KMS-11 (cell line): ENCODE data around the gene PTPRQ.
A peak's percentile ranks its signal among the peaks of the same experiment; 100 is the strongest.

ENCODE experiments used
- H2AFZ ChIP-seq: fragments of 200-600 bp; sonication (generic); 2 replicates; pipeline ENCODE4 v1.6.1; 2016; ENCODE audit warnings: antibody characterized with exemption, mixed run types, low read depth
- H3K27ac ChIP-seq: fragments of 200-600 bp; sonication (generic); 2 replicates; pipeline ENCODE4 v1.6.1; 2016; ENCODE audit warnings: mild to moderate bottlenecking, mixed run types
- H3K27me3 ChIP-seq: fragments of 200-600 bp; sonication (generic); 2 replicates; pipeline ENCODE4 v1.6.1; 2017; ENCODE audit warnings: mild to moderate bottlenecking, low read depth, mixed run types, moderate library complexity; ENCODE audit not compliant: insufficient read depth
- H3K36me3 ChIP-seq: fragments of 200-600 bp; sonication (generic); 2 replicates; pipeline ENCODE4 v1.6.1; 2017; ENCODE audit warnings: mild to moderate bottlenecking, mixed run types; ENCODE audit not compliant: insufficient read depth
- H3K4me1 ChIP-seq: fragments of 200-600 bp; sonication (generic); 2 replicates; pipeline ENCODE4 v1.6.1; 2016; ENCODE audit warnings: mild to moderate bottlenecking, low read depth, mixed run types; ENCODE audit not compliant: poor library complexity, severe bottlenecking
- H3K4me2 ChIP-seq: fragments of 200-600 bp; sonication (generic); 2 replicates; pipeline ENCODE4 v1.7.0; 2016; ENCODE audit warnings: mild to moderate bottlenecking, mixed run types
- H3K4me3 ChIP-seq: fragments of 200-600 bp; sonication (generic); IDR thresholded peaks from 2 replicates; pipeline ENCODE4 v1.6.1; 2017; ENCODE audit warnings: low read depth, low read length, mixed read lengths; ENCODE audit not compliant: insufficient read depth
- H3K79me2 ChIP-seq: fragments of 200-600 bp; sonication (generic); 2 replicates; pipeline ENCODE4 v1.6.1; 2016; ENCODE audit warnings: low read depth, mixed run types; ENCODE audit not compliant: insufficient read depth
- H3K9ac ChIP-seq: fragments of 200-600 bp; sonication (generic); 2 replicates; pipeline ENCODE4 v1.6.1; 2016; ENCODE audit warnings: mild to moderate bottlenecking, mixed run types
- H4K20me1 ChIP-seq: fragments of 200-600 bp; sonication (generic); 2 replicates; pipeline ENCODE4 v1.6.1; 2016; ENCODE audit warnings: mild to moderate bottlenecking, mixed run types; ENCODE audit not compliant: insufficient read depth
- TF ChIP-seq, protein P1 (sequence below): fragments of 200-600 bp; sonication (generic); conservative IDR thresholded peaks from 2 replicates; pipeline ENCODE4 v1.6.1; 2017; ENCODE audit warnings: low read depth, mild to moderate bottlenecking, antibody characterized with exemption, low read length, moderate library complexity, mixed read lengths

The PTPRQ gene

DNA sequence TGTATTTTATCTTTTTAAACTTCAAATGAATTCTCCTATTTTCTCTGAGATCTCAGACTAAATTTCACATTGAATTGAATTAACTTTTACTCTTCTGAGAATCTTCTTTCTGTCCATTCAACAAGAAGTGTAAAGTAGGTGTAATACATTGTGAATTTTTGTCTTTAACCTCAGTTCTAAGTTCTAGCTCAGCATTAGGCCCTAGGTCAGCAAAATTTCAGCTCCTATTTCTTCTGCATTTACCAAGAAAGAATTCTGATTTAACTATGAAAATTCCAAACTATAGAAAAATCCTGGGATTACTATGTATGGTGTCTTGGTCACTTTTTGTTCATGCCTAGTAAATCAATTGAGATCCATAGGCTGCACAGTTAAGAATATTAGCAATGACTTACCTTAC, 152.5 kb downstream of the PTPRQ start:
- Histone ChIP-seq H3K27me3 (no peaks in the 10 kb centered on the region), H4K20me1 (no peaks in the 10 kb centered on the region), H3K4me3 (no peak overlapping the region), H3K4me1 (no peaks in the 10 kb centered on the region), H3K79me2 (no peaks in the 10 kb centered on the region), H3K36me3 (no peaks in the 10 kb centered on the region), H2AFZ (no peak overlapping the region), H3K9ac (no peak overlapping the region), H3K27ac (no peak overlapping the region), H3K4me2 (no peak overlapping the region)
- TF ChIP-seq, protein P1, sequence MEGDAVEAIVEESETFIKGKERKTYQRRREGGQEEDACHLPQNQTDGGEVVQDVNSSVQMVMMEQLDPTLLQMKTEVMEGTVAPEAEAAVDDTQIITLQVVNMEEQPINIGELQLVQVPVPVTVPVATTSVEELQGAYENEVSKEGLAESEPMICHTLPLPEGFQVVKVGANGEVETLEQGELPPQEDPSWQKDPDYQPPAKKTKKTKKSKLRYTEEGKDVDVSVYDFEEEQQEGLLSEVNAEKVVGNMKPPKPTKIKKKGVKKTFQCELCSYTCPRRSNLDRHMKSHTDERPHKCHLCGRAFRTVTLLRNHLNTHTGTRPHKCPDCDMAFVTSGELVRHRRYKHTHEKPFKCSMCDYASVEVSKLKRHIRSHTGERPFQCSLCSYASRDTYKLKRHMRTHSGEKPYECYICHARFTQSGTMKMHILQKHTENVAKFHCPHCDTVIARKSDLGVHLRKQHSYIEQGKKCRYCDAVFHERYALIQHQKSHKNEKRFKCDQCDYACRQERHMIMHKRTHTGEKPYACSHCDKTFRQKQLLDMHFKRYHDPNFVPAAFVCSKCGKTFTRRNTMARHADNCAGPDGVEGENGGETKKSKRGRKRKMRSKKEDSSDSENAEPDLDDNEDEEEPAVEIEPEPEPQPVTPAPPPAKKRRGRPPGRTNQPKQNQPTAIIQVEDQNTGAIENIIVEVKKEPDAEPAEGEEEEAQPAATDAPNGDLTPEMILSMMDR: no peak

DNA sequence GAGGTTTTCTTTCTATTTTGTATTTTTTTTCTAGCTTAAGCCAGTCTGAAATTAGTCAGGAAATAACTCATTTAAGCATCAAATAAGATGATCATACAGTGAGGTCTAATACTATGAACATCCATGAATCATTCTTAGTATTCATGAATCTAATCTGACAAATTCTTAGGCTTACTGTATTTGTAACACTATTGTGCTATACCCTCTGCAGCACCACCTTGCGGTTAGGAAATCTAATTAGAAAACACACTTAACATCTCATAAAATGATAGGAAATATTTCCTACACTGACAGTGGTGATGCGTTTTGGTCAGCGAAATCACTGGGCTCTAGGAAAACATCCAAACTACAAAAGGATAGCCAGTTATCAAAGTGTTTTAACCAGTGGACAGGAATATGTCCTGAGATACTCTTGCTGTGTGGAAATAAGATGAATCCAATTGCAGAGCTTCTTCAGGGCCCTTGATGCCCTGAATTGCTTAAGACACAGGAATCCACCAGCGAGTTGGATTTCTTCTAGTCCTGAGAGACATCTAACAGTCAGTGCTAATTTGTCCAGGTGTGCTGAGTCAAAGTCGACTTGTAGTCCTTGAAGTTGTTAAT, 154.1 kb downstream of the PTPRQ start:
- TF ChIP-seq, protein P1: no peak
- no peak overlapping the region for H3K27ac ChIP-seq
- H3K4me2 ChIP-seq: no peak overlapping the region
- no peaks in the 10 kb centered on the region for H3K79me2 ChIP-seq
- H2AFZ ChIP-seq: no peak overlapping the region
- H3K4me1 ChIP-seq: no peaks in the 10 kb centered on the region
- H3K36me3 ChIP-seq: no peaks in the 10 kb centered on the region
- no peaks in the 10 kb centered on the region for H3K27me3 ChIP-seq
- no peak overlapping the region for H3K9ac ChIP-seq
- no peaks in the 10 kb centered on the region for H4K20me1 ChIP-seq
- H3K4me3 ChIP-seq: no peak overlapping the region

DNA sequence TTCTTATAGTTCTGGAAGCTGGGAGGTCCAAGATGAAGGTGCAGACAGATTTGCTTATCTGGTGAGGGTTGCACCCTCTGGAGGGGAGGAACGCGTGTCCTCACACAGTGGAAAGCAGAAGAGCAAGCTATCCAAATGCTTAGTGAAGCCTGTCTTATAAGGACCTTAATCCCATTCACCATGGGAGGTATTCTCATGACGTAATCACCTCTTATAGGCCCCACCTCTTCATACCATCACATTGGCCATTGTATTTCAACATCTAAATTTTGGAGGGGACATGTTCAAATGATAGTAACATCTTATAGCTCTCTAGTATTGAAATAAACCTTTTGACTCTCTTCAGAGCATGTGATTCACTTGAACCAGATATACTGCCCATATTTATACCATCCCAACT, 158.4 kb downstream of the PTPRQ start:
- TF ChIP-seq, protein P1: no peak
- H3K4me2 ChIP-seq: no peak overlapping the region
- H3K27me3 ChIP-seq: no peaks in the 10 kb centered on the region
- H3K4me3 ChIP-seq: no peak overlapping the region
- H3K36me3 ChIP-seq: no peaks in the 10 kb centered on the region
- H3K9ac ChIP-seq: no peak overlapping the region
- H3K27ac ChIP-seq: no peak overlapping the region
- H3K79me2 ChIP-seq: no peaks in the 10 kb centered on the region
- no peak overlapping the region for H2AFZ ChIP-seq
- H3K4me1 ChIP-seq: no peaks in the 10 kb centered on the region
- no peaks in the 10 kb centered on the region for H4K20me1 ChIP-seq

DNA sequence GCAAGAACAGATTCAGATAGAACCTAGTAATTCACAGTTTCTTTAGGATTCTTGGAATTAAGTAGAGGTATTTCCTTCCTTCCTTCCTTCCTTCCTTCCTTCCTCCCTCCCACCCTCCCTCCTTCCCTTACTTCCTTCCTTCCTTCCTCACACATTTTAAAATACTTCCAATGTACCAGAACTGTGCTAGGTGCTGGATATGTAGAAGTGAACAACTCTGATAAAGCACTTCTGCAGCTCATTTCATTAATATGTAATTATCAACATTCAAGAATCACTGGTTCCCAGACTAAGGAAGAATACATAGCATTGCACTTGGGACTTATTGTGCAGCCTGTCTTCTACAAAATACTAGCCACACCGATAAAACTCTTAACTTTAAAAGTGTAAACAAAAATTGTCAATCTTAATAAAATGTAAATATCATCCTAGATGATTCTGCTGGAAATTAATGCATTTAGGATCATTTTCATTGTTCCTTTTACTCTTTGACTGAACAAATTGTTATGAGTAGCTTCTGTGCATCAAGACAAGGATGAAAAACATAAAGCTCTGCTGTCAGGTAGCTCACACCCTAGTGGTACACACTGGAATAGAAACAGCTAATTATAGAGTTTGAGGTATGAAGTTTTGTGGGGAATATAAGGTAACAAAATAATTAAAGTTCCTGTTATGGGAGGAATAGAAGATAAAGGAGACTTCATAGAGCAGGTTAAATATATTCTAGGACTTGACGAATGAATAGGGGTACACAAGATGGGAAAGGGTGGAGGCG, 163.5 kb downstream of the PTPRQ start:
- no peaks in the 10 kb centered on the region for H3K4me1 ChIP-seq
- no peak overlapping the region for H2AFZ ChIP-seq
- no peak overlapping the region for H3K27ac ChIP-seq
- H3K9ac ChIP-seq: no peak overlapping the region
- H3K4me3 ChIP-seq: no peak overlapping the region
- H4K20me1 ChIP-seq: no peaks in the 10 kb centered on the region
- H3K4me2 ChIP-seq: no peak overlapping the region
- H3K36me3 ChIP-seq: no peaks in the 10 kb centered on the region
- no peaks in the 10 kb centered on the region for H3K27me3 ChIP-seq
- TF ChIP-seq, protein P1: peak; percentile 55
- H3K79me2 ChIP-seq: no peaks in the 10 kb centered on the region
